PC-3 (cell line): ENCODE measurements around the gene OPN3. TPM values are rescaled to one million over a fixed set of nuclear protein-coding genes. Genes with fewer than 3 reads are reported as not detected.

Experiments used
- ATAC-seq: fragments of 200-7000 bp; cut with Tn5 transposase; 2 replicates; pipeline ENCODE4 v1.9.1; 2020; ENCODE audit warnings: mild to moderate bottlenecking, moderate library complexity
- BruUV-seq: library from RNA; stranded (reverse); fragments of 400-500 nt; replicated peaks from 2 replicates; lab custom pipeline; 2021; lab: Mats Ljungman, UMichigan
- CTCF ChIA-PET: fragments of 300-600 bp; sonication (Branson Sonifier 250); formaldehyde crosslinking; loops from one replicate; lab custom pipeline; 2022; ENCODE audit warnings: antibody characterized with exemption; lab: Charles Lee
- POLR2A ChIA-PET: fragments of 300-600 bp; sonication (Branson Sonifier 250); formaldehyde crosslinking; loops from one replicate; lab custom pipeline; 2022; ENCODE audit warnings: antibody characterized with exemption; ENCODE audit not compliant: unreplicated experiment; lab: Charles Lee
- DNase-seq: peaks from one replicate; pipeline ENCODE4 v3.0.0-alpha.2; 2015
- H2AFZ ChIP-seq: fragments of 300-600 bp; sonication (generic); 2 replicates; pipeline ENCODE4 v1.6.0; 2016; ENCODE audit warnings: antibody characterized with exemption, low read length
- H3F3A ChIP-seq: fragments of 300-600 bp; sonication (generic); one replicate; pipeline ENCODE4 v1.6.0; 2017; ENCODE audit warnings: antibody characterized with exemption, low read length, control low read depth, mild to moderate bottlenecking; ENCODE audit not compliant: unreplicated experiment
- H3K27ac ChIP-seq: fragments of 300-600 bp; sonication (generic); 2 replicates; pipeline ENCODE4 v1.5.1; 2016; ENCODE audit warnings: mild to moderate bottlenecking, low read length
- H3K27me3 ChIP-seq: fragments of 300-600 bp; sonication (generic); 2 replicates; pipeline ENCODE4 v1.6.1; 2016; ENCODE audit warnings: low read length, mixed read lengths
- H3K36me3 ChIP-seq: fragments of 300-600 bp; sonication (generic); 2 replicates; pipeline ENCODE4 v1.6.1; 2016; ENCODE audit warnings: low read depth, mixed run types, low read length, mixed read lengths
- H3K4me1 ChIP-seq: fragments of 300-600 bp; sonication (generic); 2 replicates; pipeline ENCODE4 v1.5.1; 2016; ENCODE audit warnings: low read length; ENCODE audit not compliant: insufficient read depth
- H3K4me2 ChIP-seq: fragments of 300-600 bp; sonication (generic); 2 replicates; pipeline ENCODE4 v1.6.0; 2016; ENCODE audit warnings: low read length
- H3K4me3 ChIP-seq: fragments of 300-600 bp; sonication (generic); 2 replicates; pipeline ENCODE4 v1.5.1; 2016; ENCODE audit warnings: mild to moderate bottlenecking, low read length, mixed read lengths
- H3K79me2 ChIP-seq: fragments of 300-600 bp; sonication (generic); 2 replicates; pipeline ENCODE4 v1.6.1; 2017; ENCODE audit warnings: low read length, mixed read lengths
- H3K9ac ChIP-seq: fragments of 300-600 bp; sonication (generic); 2 replicates; pipeline ENCODE4 v1.6.0; 2016; ENCODE audit warnings: mild to moderate bottlenecking, low read length
- H3K9me2 ChIP-seq: fragments of 300-600 bp; sonication (generic); replicated peaks from 2 replicates; pipeline ENCODE4 v1.6.1; 2016; ENCODE audit warnings: mixed run types, low read length, mixed read lengths
- H3K9me3 ChIP-seq: fragments of 300-600 bp; sonication (generic); 2 replicates; pipeline ENCODE4 v1.6.1; 2016; ENCODE audit warnings: low read length, mixed read lengths
- H4K20me1 ChIP-seq: fragments of 300-600 bp; sonication (generic); 2 replicates; pipeline ENCODE4 v1.6.1; 2016; ENCODE audit warnings: low read length, mixed read lengths
- EZH2 ChIP-seq: fragments of 300-600 bp; sonication (generic); IDR thresholded peaks from one replicate; pipeline ENCODE4 v1.6.1; 2017; ENCODE audit warnings: antibody characterized with exemption, mild to moderate bottlenecking, low read length; ENCODE audit not compliant: unreplicated experiment
- EZH2phosphoT487 ChIP-seq: fragments of 300-600 bp; sonication (generic); IDR thresholded peaks from 2 replicates; pipeline ENCODE4 v1.6.1; 2018; ENCODE audit warnings: mild to moderate bottlenecking, antibody characterized with exemption, low read length, borderline replicate concordance
- intact Hi-C: fragments of 100-400 bp; cut with micrococcal nuclease; formaldehyde crosslinking; loops from 2 replicates; pipeline ENCODE4 v1.9.0; 2023
- total RNA-seq: library from RNA; depleted of rRNA; stranded (reverse); fragments of >200 nt; gene quantifications from 2 replicates; pipeline ENCODE4 v1.2.3, GENCODE V29; 2014
- TF ChIP-seq, protein P1 (sequence below): fragments of 300-600 bp; sonication (generic); conservative IDR thresholded peaks from 2 replicates; pipeline ENCODE4 v1.5.1; 2017; ENCODE audit warnings: antibody characterized with exemption, low read depth, mild to moderate bottlenecking, low read length

The OPN3 gene
- total RNA-seq, 1 experiment from 2014 or later, result 44.8 TPM

DNA sequence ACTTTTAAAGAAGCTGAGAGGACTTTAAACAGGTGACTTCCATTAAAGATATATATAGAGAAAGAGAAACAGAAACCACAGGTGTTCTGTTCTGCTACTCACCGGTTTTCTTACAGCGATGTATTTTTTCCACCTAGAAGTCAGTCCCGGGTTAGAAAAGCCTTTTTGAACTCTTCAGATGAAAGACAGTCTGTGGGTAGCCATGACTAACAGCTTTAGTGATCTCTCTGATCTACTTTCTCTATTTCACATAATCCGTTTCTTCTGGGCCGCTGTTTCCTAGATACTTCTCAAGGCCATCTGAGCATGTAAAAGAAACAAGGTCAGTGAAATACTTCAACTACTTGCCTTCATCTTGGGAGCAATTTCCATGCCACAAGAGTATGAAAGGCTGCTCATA lies 37.0 kb upstream of the OPN3 start:
- Histone ChIP-seq H3K27ac (no peak overlapping the region), H3K27me3 (no peaks in the 10 kb centered on the region), H3F3A (no peaks in the 10 kb centered on the region), H2AFZ (no peak overlapping the region), H3K9me2 (no peaks in the 10 kb centered on the region), H3K36me3 (no peaks in the 10 kb centered on the region), H3K9me3 (no peaks in the 10 kb centered on the region), H3K4me3 (no peak overlapping the region), H4K20me1 (no peaks in the 10 kb centered on the region), H3K79me2 (no peaks in the 10 kb centered on the region), H3K4me2 (no peak overlapping the region), H3K9ac (no peak overlapping the region), H3K4me1 (no peaks in the 10 kb centered on the region)
- TF ChIP-seq, protein P1, sequence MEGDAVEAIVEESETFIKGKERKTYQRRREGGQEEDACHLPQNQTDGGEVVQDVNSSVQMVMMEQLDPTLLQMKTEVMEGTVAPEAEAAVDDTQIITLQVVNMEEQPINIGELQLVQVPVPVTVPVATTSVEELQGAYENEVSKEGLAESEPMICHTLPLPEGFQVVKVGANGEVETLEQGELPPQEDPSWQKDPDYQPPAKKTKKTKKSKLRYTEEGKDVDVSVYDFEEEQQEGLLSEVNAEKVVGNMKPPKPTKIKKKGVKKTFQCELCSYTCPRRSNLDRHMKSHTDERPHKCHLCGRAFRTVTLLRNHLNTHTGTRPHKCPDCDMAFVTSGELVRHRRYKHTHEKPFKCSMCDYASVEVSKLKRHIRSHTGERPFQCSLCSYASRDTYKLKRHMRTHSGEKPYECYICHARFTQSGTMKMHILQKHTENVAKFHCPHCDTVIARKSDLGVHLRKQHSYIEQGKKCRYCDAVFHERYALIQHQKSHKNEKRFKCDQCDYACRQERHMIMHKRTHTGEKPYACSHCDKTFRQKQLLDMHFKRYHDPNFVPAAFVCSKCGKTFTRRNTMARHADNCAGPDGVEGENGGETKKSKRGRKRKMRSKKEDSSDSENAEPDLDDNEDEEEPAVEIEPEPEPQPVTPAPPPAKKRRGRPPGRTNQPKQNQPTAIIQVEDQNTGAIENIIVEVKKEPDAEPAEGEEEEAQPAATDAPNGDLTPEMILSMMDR, result no peak
- no peak for TF ChIP-seq EZH2phosphoT487
- no peak for TF ChIP-seq EZH2
- ATAC-seq (no peak), DNase-seq (no peak)
- CTCF ChIA-PET, result no interaction called here
- POLR2A ChIA-PET, result no interaction called here
- BruUV-seq, result no TSS peak
- intact Hi-C loops, result no loop called here

DNA sequence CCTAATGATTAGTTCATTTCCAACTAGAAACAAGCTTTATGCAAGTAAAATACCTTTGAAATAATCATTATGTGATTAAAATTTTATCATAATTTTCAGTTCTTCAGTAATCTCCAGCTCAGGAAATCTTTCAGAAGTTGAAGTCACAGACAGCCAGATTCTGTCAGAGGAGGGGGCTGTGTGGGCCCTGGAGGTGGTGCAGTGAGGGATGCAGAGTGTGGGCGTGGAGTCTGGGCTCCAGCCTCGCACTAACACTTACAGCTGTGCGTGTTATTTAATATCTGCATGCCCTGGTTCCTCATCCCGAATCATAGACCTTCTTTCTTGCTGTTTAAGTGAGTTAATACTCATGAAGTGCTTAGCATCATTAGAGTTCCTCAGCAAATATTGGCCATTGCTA lies 35.8 kb upstream of the OPN3 start:
- no peak for ATAC-seq
- Histone ChIP-seq H3K4me1 (no peaks in the 10 kb centered on the region), H3K9me2 (no peaks in the 10 kb centered on the region), H4K20me1 (no peaks in the 10 kb centered on the region), H3K27ac (no peak overlapping the region), H3K36me3 (no peaks in the 10 kb centered on the region), H3K27me3 (no peaks in the 10 kb centered on the region), H3K4me3 (no peak overlapping the region), H3F3A (no peaks in the 10 kb centered on the region), H2AFZ (no peak overlapping the region), H3K9me3 (no peaks in the 10 kb centered on the region), H3K79me2 (no peaks in the 10 kb centered on the region), H3K9ac (no peak overlapping the region), H3K4me2 (no peak overlapping the region)
- no peak for TF ChIP-seq EZH2
- TF ChIP-seq, protein P1, result no peak
- no peak for TF ChIP-seq EZH2phosphoT487
- CTCF ChIA-PET, result no interaction called here
- no peak for DNase-seq
- BruUV-seq, result no TSS peak
- POLR2A ChIA-PET, result no interaction called here
- intact Hi-C loops, result no loop called here

DNA sequence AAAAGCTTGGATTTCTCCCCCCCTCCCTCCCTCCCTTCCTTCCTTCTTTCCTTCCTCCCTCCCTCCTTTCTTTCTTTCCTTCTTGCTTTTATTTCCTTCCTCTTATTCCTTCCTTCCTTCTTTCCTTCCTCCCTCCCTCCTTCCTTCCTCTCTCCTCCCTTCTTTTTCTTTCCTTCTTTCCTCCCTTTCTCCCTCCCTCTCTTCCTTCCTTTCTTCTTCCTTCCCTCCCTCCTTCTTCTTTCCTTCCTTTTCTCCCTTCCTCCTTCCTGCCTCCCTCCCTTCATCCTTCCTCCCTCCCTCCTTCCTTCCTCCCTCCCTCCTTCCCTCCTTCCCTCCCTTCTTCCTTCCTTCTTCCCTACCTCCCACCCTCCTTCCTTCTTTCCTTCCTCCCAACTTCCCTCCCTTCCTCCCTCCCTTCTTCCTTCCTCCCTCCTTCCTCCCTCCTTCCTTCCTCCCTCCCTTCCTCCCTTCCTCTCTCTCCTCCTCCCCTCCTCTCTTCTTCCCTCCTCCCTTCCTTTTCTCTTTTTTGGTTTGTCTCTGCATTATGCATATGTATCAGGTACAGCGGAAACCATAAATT lies 34.7 kb upstream of the OPN3 start:
- no peaks in the 10 kb centered on the region for H3K9me2 ChIP-seq
- no peaks in the 10 kb centered on the region for H3K9me3 ChIP-seq
- H3K79me2 ChIP-seq, result no peaks in the 10 kb centered on the region
- ATAC-seq (no peak), DNase-seq (no peak)
- no peak overlapping the region for H3K4me3 ChIP-seq
- H3F3A ChIP-seq, result no peaks in the 10 kb centered on the region
- H3K4me1 ChIP-seq, result no peaks in the 10 kb centered on the region
- no peak overlapping the region for H3K27ac ChIP-seq
- TF ChIP-seq EZH2 (no peak), EZH2phosphoT487 (no peak)
- TF ChIP-seq, protein P1, result no peak
- intact Hi-C loops, result no loop called here
- ChIA-PET CTCF (interaction anchor here (0.7 kb wide), 1 partner anchor 70 kb away, joined by 4 read pairs; no protein-coding TSS in a partner anchor), POLR2A (no interaction called here)
- BruUV-seq, result no TSS peak
- no peaks in the 10 kb centered on the region for H4K20me1 ChIP-seq
- H3K27me3 ChIP-seq, result no peaks in the 10 kb centered on the region
- H3K4me2 ChIP-seq, result no peak overlapping the region
- H3K9ac ChIP-seq, result no peak overlapping the region
- H2AFZ ChIP-seq, result no peak overlapping the region
- no peaks in the 10 kb centered on the region for H3K36me3 ChIP-seq
